SIG-M5 (cell line): ENCODE results near the gene TNPO3.

Experiments used
- DNase-seq: peaks from one replicate; lab custom pipeline; 2025; lab: John Stamatoyannopoulos, UW

The TNPO3 gene

DNA sequence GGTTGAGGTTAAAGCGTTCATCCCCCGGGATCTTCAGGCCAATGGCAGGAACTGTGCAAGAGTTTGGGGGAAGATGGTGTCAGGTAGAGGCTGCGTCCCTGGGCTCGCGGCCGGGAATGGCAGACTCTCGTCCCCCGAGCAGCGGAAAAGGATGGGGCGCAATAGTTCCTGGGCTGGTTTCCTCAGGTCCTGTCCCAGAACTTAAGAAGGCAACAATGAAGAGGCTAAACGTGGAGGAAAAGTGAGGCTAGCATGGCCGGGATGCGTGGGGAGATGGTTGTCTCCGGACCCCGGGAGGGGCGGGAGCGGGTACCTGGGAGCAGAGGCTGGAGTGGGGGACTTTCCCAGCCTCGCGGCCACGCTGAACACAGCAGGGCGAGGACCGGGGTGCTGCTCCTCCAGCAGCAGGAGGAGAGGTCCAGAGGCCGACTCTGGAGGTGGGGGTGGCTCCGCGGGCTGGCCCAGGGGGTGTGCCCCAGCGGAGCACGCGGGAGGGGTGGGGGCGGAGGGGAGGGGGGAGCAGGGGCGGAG is 116.3 kb downstream of the TNPO3 start:
- DNase-seq, result no peak

- no peak for DNase-seq
These were observed 117.0 kb downstream of the TNPO3 start, which contains the start of gene IRF5 for GRCh38 chr7:128937647-128938543. Gene IRF5 (plus strand): TSS chr7:128937927. CDS start chr7:128942082, 4,155 bp downstream.

GRCh38 chr7:128937271-128937646 is 117.7 kb downstream of the TNPO3 start:
- DNase-seq, result no peak

DNA sequence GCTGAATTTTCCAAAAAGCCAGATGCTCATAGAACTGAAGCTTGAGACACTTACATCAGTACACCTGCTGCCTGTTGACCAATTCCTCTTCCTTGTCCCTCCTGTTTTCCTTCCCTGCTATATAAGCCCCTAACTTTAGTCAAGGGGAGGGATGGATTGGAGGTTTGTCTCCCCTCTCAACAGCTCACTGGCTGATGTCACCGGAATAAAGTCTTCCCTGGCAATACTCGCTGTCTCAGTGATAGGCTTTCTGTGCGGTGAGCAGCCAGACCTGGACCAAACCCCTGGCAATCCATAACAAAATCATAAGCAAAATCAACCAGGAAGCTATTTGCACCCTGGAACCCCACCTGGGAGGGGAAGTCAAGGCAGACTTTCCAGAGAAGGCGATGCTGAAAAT is 118.1 kb downstream of the TNPO3 start:
- DNase-seq, result no peak

DNA sequence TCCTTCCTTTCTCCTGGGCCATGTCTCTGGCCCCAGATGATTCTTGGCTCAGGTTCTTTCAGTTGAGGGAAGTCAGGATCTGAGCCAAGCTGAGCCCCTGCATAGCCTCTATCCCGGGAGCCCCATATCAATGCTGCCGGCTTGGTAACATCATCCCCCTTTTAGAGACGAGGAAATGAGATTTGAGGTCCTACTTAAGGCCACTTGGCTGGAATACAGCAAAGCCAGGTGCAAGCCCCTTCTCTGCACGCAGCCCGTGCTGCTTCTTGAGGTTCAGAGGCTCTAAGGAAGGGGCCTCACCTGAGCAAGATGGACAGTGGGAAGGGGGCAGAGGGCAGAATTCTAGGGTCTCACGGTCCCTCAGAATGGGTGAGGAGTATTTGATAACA is 119.6 kb downstream of the TNPO3 start:
- DNase-seq, result no peak

GRCh38 chr7:128934361-128935341 is 120.3 kb downstream of the TNPO3 start:
- DNase-seq, result no peak

DNA sequence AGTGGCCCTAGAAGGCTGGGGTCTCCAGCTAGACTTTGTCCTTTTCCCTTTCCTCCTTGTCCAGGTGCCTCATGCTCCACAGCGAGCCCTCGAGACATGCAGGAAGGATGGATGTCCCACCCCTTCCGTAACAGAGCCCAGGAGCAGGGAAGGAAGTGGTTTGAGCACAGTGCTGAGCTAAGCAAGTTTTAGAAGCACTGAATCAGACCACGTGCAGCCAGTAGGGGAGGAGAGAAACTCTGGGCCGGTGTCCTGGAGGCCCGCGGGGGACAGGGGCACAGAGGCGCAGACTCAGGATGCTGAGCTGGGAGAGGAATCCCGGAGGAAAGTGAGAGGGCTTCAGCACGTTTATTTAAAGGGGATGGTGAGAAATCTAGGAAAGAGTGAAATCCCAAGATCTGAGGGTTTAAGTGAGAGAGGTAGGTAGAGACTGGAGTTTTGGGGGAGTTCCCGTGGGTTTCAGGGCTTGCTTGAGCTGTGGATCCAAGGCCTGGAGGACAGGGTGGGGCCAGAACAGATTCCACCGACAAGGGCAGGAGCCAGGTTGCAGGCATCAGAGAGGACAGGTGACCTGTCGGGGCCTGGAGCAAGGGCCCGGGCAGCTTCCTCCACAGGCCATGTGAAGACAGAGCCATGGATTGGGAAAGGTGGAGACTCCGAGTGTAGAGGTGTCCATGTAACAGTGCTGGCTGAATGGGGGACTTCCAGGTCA is 121.6 kb downstream of the TNPO3 start:
- DNase-seq, result no peak

GRCh38 chr7:128932862-128933179 is 122.1 kb downstream of the TNPO3 start:
- DNase-seq, result no peak

DNA sequence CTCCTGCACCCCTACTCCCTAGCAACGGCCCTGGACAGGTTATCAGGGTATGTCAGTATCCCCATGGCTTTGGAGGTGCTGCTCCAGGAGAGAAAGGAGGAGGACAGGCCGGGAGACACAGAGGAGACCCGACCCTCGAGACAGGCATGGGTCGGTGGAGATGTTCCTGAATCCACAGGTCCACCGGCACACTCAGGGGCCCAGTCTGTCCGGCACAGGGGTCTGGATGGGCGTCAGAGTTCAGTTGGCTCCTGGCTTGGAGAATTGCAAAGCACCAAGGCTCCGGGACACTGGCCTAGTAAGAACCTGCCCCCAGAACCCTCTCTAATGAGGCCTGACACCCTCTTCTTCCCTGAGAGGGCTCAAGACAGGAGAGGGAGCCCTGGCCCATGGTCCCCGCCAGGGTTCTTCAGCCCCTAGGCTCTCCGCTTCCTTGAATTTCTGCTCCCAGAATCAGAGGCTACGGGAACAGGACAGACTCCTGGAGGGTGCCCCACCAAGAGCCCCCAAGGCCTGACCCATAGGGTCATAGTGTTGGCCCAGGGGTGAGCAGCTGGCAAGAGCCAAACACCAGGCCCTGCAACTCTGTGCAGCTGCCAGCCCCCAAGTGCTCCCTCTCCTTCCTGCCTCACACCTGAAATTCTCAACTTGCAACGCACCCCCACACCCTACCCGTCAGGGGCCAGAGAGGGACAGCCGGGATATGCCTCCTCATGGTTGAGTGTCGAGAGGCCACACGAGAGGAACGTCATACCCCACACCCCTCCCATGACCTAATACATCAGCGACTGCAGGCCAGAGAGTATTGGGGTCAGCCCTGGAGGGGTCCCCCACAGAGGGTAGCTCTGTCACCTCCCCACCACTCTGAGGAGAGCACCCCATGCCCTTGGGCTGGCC is 122.7 kb downstream of the TNPO3 start:
- DNase-seq, result no peak

DNA sequence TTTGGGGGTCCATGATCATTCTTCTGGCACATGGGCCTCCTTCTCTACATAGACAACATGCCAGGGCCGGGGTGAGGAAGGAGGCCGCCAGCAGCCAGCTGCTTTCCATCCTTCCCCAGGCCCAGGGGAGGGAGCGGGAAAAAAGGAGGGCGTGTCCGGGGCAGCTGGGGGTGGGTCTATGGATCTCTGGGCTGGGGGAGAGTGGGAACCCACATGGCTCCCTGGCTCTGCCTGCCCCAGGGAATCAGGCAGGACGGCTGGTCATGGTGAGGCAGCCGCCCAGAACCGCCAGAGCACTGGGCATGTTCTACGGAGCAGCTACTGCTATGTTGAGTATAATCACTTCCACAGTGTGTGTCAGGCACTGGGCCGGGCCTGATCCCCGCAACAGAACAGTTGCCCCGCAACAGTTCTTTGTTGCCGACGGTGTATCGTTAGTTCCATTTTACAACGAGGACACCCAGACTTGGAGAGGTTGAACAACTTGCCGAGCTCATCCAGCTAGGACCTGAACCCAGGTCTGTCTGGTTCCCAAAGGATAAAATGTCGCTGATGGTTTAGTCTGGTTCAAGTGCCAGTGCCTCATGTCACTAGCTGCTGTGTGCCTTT is 123.6 kb downstream of the TNPO3 start:
- no peak for DNase-seq

DNA sequence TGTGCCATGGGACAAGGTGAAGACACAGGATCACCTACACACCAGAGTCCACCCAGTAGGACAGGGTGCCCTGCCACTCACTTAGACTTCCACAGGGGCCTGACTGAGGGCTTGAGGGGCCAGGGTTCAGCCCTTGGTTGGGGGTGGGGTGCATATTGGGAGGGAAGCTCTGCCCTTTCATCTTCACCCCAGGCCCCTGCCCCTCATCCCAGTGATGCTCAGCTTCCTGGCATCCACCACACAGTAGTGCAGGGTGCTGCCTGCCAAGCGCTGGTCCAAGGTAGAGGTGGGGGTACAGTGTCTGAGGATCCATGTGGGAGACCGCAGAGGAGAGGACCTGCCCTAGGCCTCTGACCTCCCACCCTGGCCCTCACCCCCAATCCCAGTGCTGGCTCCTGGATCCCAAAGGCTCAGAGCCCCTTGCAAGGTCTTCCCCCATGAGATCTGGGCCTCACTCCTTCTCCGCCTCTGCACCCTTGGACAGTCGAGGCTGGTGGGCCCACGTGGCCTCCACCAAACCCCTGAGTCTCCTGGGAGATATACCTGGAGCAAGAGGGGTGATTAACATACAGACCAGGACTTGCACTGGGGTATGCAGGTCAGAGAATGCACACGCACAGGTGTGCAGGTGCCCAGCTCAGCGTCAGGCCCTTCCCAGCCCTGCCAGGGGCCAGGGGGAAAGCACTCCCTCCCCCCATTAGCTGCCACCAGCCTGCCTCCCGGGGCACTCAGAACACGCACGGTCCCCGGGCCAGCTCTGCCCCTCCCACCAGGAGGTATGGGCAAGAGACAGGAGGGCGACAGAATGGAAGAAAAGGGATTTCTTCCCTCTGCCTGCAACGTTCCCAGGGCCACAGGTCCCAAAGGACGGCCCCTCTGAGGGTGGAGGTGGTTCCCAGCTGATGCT is 125.8 kb downstream of the TNPO3 start:
- DNase-seq, result no peak

GRCh38 chr7:128928159-128928813 is 126.6 kb downstream of the TNPO3 start:
- DNase-seq, result no peak

DNA sequence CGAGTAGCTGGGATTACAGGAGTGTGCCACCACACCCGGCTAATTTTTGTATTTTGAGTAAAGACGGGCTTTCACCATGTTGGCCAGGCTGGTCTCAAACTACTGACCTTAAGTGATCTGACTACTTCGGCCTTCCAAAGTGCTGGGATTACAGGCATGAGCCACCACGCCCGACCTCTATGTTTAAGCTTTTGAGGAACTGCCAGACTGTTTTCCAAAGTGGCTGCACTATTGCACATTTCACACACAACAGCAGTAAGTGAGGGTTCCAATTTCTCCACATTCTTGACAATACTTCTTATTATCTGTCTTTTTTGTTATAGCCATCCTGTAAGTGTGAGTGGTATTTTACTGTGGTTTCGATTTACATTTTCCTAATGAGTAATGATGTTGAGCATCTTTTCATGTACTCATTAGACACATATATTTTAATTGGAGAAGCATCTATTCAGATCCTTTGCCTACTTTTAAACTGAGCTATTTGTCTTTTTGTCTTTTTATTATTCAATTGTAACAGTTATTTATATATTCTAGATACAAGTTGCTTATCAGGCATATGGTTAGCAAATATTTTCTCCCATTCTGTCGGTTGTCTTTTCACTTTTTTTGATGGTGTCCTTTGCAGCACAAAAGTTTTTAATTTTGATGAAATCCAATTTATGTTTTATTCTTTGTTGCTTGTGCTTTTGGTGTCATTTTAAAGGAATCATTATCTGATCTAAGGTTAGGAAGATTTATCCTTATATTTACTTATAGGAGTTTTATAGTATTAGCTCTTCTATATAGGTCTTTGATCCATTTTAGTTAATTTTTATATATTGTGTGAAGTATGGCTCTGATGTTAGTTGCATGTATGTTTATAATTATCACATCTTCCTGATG is 130.0 kb downstream of the TNPO3 start:
- DNase-seq, result no peak

DNA sequence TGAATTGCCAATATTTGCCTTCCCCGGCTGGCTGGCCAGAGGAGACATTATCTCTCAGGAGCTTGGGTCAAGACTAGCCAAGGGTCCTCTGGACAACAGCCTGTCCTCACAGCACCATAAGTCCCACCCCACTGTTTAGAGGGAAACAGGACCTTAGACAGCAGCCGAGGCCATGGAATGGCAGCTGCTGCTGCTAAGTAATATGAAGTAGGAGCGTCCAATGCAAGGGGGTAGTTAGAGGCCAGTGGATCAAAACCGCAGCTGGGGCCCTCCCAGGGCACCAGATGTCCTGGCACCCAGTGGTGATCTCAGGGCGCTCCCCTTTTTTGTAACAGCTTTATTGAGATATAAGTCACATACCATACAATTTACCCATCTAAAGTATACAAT is 131.5 kb downstream of the TNPO3 start:
- DNase-seq, result no peak

DNA sequence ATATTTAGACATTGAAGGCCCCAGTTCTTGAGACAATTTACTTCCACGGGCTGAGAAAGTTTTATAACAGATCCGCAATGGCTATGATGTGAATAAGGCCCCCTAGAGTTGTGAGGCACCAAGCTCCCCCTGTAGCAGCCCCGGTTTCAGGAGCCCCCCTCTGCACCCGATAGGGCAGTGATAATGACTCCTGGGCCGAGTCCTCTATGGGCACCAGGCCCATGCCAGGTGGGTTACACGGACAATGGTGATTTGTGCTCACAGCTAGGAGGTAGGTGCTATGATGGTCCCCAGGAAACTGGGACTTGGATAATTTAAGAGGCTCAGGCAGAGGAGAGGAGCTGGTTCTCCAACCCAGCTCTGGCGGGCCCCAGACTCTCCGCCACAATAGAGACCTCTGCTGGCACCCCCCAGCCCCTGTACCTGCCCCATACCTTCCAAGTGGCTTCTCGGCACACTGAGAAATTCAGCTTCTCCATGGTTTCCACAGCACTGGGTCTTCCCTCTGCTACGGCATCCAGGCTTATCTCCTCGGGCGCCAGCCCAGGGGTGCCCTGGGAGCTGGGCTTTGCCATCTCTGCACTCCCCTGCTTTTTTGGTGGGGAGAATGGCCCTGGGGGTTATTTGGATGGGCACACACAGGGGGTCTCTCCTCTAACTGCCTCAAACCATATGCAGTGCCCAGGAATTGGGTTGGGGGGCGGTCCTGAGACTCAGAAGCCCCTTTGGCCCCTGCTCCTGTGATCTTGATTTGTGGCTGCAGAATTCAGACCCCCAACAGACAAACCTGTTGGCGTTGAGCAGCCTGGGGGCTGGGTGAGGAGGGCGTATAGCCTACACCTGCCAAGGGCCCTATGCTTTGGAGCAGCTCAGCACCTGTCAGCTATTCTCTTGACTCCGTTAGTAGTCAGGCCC is 132.2 kb downstream of the TNPO3 start:
- no peak for DNase-seq

- DNase-seq, result no peak
These were observed 133.0 kb downstream of the TNPO3 start for GRCh38 chr7:128921866-128922440.
